Sigmoid colon (tissue), 4 donors: Measurements from ENCODE around the gene KIRREL3.

Source experiments
- POLR2AphosphoS5 ChIP-seq, 4 donors: sonication (generic); formaldehyde crosslinking; IDR thresholded peaks; one replicate each; pipeline ENCODE4 v1.6.1; 2017; ENCODE audit warnings: antibody characterized with exemption in 4 of 4
- TF ChIP-seq, protein P1 (sequence below), 4 experiments: fragments of 450-650 bp in 3 of 4; fragments of 200-600 bp in 1 of 4; IDR thresholded peaks; one replicate each; pipeline ENCODE4 v1.5.1; 2016 to 2019; ENCODE audit warnings: antibody characterized with exemption in 4 of 4, mild to moderate bottlenecking in 3 of 4, moderate library complexity in 2 of 4

DNA sequence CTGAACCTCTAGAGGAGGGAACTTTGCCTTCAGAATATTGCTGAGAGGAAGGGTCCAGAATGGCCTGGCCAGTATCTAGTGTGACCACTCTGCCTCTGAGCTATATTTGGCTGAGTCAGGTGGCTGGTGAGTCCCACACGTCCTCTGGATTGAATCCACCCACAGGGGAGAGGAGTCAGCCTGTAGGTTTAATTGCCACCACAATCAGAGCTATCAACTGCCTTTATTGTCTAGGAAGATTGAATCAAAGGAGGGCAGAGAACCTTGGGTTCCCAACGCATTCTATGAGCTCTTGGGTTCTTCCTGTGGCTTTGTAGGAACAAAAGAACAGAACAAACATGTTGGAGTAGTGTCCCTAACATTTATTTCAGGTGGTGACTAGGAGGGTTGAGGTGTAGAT is 577.4 kb downstream of the KIRREL3 start:
- no peak for TF ChIP-seq POLR2AphosphoS5 (IDR thresholded peaks at IDR 0.05)
- TF ChIP-seq, protein P1, sequence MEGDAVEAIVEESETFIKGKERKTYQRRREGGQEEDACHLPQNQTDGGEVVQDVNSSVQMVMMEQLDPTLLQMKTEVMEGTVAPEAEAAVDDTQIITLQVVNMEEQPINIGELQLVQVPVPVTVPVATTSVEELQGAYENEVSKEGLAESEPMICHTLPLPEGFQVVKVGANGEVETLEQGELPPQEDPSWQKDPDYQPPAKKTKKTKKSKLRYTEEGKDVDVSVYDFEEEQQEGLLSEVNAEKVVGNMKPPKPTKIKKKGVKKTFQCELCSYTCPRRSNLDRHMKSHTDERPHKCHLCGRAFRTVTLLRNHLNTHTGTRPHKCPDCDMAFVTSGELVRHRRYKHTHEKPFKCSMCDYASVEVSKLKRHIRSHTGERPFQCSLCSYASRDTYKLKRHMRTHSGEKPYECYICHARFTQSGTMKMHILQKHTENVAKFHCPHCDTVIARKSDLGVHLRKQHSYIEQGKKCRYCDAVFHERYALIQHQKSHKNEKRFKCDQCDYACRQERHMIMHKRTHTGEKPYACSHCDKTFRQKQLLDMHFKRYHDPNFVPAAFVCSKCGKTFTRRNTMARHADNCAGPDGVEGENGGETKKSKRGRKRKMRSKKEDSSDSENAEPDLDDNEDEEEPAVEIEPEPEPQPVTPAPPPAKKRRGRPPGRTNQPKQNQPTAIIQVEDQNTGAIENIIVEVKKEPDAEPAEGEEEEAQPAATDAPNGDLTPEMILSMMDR (IDR thresholded peaks at IDR 0.05): no peak
